ENCODE data around the gene ARL11. TPM values are rescaled to one million over a fixed set of nuclear protein-coding genes. Genes with fewer than 3 reads are reported as not detected.

The ARL11 gene
- polyA plus RNA-seq, 1 donor from 2014 or later = 7.7 TPM

DNA sequence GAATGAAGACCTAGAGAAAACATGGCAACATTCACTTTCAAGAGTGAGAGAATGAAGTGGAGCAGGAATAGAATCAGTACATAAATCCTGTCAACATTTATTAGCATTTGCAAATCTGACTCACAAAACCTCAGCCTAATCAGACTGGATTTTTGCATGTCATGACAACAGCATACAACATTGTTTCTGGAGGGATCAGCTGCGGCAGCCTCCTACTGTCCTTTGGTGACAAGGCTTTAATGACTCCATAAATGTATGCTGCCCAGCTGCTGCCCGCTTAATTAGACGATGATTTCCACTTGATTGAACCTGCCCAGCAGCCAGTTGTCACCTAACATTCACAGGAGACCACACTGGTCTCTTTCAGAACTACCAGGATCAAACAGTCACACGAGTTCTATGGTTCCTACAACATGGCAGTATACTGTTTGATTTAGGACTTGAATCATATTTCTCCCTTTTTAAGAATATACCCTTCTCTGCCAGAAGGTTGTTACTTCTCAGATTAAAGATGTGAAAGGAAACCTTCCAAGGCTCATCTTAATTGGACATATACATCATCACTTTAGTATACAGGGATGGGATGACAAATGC is 53.6 kb downstream of the ARL11 start:
- Mint-ChIP-seq H3K27me3 (no peaks in the 10 kb centered on the region), H3K27ac (peak overlapping the region in 1 of 3 donors; percentile 23), H3K4me3 (no peak overlapping the region), H3K9me3 (no peaks in the 10 kb centered on the region), H3K4me1 (peaks cover 5 to 14% (median 11%) of the 10 kb centered on the region in 3 donors), H3K36me3 (peaks cover 7% of the 10 kb centered on the region)

Other genes with a start within 250 kb of the ARL11 start
- gene CAB39L, start 184.4 kb upstream of the ARL11 start, polyA plus RNA-seq = 1.7 TPM
- 15.0 TPM for gene SETDB2, start 184.2 kb upstream of the ARL11 start, polyA plus RNA-seq
- gene PHF11, start 132.6 kb upstream of the ARL11 start, polyA plus RNA-seq = 70.1 TPM
- gene RCBTB1, start 42.9 kb upstream of the ARL11 start, polyA plus RNA-seq = 8.5 TPM
- 43.3 TPM for gene EBPL, start 63.0 kb downstream of the ARL11 start, polyA plus RNA-seq
- 18.5 TPM for gene KPNA3, start 164.2 kb downstream of the ARL11 start, polyA plus RNA-seq

All from IgD-negative memory B cell (primary cell).